HG03342 (cell line): Measurements from ENCODE around the gene SKIL.

Source experiments
- ATAC-seq: cut with Tn5 transposase; IDR thresholded peaks from one replicate; pipeline ENCODE4 v1.9.1; 2021; ENCODE audit warnings: mild to moderate bottlenecking, moderate library complexity; ENCODE audit not compliant: unreplicated experiment

SKIL gene

GRCh38 chr3:170431054-170431453 lies 73.5 kb downstream of the SKIL start:
- ATAC-seq = no peak

GRCh38 chr3:170432416-170432815 lies 74.9 kb downstream of the SKIL start:
- no peak for ATAC-seq

- no peak for ATAC-seq
Observed at GRCh38 chr3:170436697-170437096, 79.2 kb downstream of the SKIL start.

- no peak for ATAC-seq
Observed at GRCh38 chr3:170437176-170437575, 79.7 kb downstream of the SKIL start.

- ATAC-seq = no peak
Observed at GRCh38 chr3:170437696-170438407, 80.3 kb downstream of the SKIL start.

- no peak for ATAC-seq
Observed at GRCh38 chr3:170438836-170439235, 81.3 kb downstream of the SKIL start.

- no peak for ATAC-seq
Observed at GRCh38 chr3:170440344-170440743, 82.8 kb downstream of the SKIL start.

- no peak for ATAC-seq
Observed at GRCh38 chr3:170441412-170441811, 83.9 kb downstream of the SKIL start.

- no peak for ATAC-seq
Observed at GRCh38 chr3:170442947-170443346, 85.4 kb downstream of the SKIL start.

GRCh38 chr3:170443457-170443856 lies 85.9 kb downstream of the SKIL start:
- no peak for ATAC-seq
